Immature natural killer cell (primary cell): ENCODE data around the gene DRD2. TPM values are rescaled to one million over a fixed set of nuclear protein-coding genes. Genes with fewer than 3 reads are reported as not detected.
"Not testable (repeated sequence)": the region's sequence is repeated elsewhere in the genome, so short reads cannot be mapped to it uniquely, and the experiment has no call there.

Experiments
- DNase-seq, 3 donors: peaks; one replicate each; pipeline ENCODE4 v3.0.0; 2022; ENCODE audit warnings: mixed read lengths in 1 of 3
- H3K27ac Mint-ChIP-seq, 6 donors: one replicate each; pipeline ENCODE4 v1.8.0; 2020; ENCODE audit warnings: mixed read lengths in 6 of 6, mild to moderate bottlenecking in 5 of 6, inconsistent platforms in 4 of 6, moderate library complexity in 3 of 6
- H3K27me3 Mint-ChIP-seq, 3 donors: one replicate each; pipeline ENCODE4 v1.8.0; 2020 to 2021; ENCODE audit warnings: low read depth in 3 of 3, mild to moderate bottlenecking in 3 of 3, mixed read lengths in 3 of 3, moderate library complexity in 3 of 3, inconsistent platforms in 1 of 3
- H3K36me3 Mint-ChIP-seq, 3 donors: one replicate each; pipeline ENCODE4 v1.8.0; 2020; ENCODE audit warnings: mixed read lengths in 3 of 3, inconsistent platforms in 2 of 3, mild to moderate bottlenecking in 2 of 3
- H3K4me1 Mint-ChIP-seq, 2 donors: one replicate each; pipeline ENCODE4 v1.8.0; 2020; ENCODE audit warnings: inconsistent platforms in 2 of 2, mild to moderate bottlenecking in 2 of 2, mixed read lengths in 2 of 2, moderate library complexity in 1 of 2
- H3K4me3 Mint-ChIP-seq, 5 donors: one replicate each; pipeline ENCODE4 v1.8.0; 2020; ENCODE audit warnings: mild to moderate bottlenecking in 5 of 5, mixed read lengths in 5 of 5, inconsistent platforms in 3 of 5, moderate library complexity in 3 of 5
- H3K9me3 Mint-ChIP-seq, 6 donors: one replicate each; pipeline ENCODE4 v1.8.0; 2020; ENCODE audit warnings: mild to moderate bottlenecking in 6 of 6, mixed read lengths in 6 of 6, inconsistent platforms in 4 of 6, moderate library complexity in 3 of 6
- polyA plus RNA-seq, 3 donors: library from polyadenylated mRNA; unstranded; fragments of 300-500 nt; fragmentation: Illumina TruSeq; gene quantifications; one replicate each; pipeline ENCODE4 v1.2.3, GENCODE V29; 2021

DRD2 gene
- polyA plus RNA-seq = not detected

DNA sequence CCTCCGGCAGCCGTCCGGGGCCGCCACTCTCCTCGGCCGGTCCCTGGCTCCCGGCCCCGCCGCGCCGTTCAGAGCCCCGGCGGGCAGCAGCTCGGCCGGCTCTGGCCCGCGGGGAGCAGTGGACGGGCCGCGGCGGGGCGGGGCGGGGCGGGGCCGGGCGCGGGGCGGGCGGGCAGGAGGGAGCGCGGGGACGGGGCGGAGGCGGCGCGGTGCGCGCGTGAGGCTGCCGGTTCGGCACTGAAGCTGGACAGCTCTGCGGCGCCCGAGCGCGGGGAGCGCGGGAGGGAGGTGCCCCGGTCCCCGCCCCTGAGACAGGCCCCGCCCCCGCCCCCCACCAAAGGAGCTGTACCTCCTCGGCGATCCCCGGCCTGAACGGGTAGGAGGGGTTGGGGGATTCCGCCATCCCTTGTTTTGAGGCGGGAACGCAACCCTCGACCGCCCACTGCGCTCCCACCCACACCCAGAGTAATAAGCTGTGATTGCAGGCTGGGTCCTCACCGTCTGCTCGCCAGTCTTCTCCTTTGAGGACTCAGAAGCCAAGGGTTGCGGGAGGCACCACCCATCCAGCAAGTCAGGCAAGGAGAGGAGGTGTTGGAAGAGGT lies at the start of gene DRD2:
DRD2 (minus strand) TSS at position 239 of the 602 bp plus-strand sequence. CDS start 50,747 bp downstream, outside the sequence.
- peaks cover 15 to 40% (median 20%) of the 10 kb centered on the region in 3 donors for H3K27me3 Mint-ChIP-seq
- H3K9me3 Mint-ChIP-seq = peaks cover 0 to 10% (median under 1%) of the 10 kb centered on the region in 6 donors
- H3K4me3 Mint-ChIP-seq = peak within 1 kb of the TSS in 4 of 5 donors; percentile 41 to 61 (median 54)
- peaks cover 5 to 12% of the 10 kb centered on the region in 2 donors for H3K4me1 Mint-ChIP-seq
- DNase-seq = no peak
- H3K27ac Mint-ChIP-seq = no peak within 1 kb of the TSS
- H3K36me3 Mint-ChIP-seq = no peaks in the 10 kb centered on the region

DNA sequence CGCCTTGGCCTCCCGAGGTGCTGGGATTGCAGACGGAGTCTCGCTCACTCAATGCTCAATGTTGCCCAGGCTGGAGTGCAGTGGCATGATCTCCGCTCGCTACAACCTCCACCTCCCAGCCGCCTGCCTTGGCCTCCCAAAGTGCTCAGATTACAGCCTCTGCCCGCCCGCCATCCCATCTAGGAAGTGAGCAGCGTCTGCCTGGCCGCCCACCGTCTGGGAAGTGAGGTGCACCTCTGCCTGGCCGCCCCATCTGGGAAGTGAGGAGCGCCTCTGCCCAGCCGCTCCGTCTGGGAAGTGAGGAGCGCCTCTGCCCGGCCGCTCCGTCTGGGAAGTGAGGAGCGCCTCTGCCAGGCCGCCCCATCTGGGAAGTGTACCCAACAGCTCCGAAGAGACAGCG lies 48.7 kb upstream of the DRD2 start:
- not testable (repeated sequence) for H3K27ac Mint-ChIP-seq

DNA sequence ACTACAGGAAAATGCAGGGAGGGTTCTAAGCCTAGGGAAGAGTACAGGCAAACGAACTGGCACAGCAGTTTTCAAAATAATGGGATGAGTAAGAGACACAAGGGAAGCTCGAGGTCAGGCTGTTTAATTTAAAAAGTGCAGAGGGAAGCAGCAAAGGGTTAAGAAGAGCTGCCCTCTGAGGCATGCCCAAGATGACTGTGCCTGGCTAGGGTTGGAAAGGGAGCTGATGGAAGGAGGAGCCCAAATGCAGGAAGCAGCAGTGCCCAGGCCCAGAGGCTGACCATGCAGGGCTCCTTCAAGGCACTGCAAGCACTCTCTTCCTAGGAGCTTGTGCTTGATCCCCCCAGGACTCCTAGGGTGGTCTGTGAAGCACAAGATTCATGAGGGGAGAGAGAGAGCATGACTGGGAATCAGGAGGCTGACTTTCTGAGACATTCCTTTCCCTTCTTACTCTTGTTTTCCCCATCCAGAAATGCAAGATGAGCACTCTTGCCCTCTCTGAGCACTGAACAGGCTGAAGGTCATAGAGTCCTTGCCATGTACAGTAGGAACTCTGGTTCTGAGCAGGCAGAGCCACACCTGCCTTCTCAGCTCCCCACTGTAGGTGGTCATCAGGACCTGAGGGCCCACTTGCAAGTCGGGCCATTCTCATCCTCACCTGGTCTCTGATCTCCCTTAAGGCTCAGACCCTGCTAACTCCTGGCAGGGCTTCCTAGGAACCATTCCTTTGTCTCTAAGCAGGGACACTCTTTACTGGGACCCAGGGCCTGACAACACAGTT lies 46.7 kb upstream of the DRD2 start:
- H3K27me3 Mint-ChIP-seq = peaks cover 0 to 8% (median 8%) of the 10 kb centered on the region in 3 donors
- H3K36me3 Mint-ChIP-seq = no peaks in the 10 kb centered on the region
- H3K27ac Mint-ChIP-seq = no peak overlapping the region

More for the DNA sequence above, 48.7 kb upstream of the DRD2 start:
- H3K9me3 Mint-ChIP-seq, DNase-seq, H3K4me3 Mint-ChIP-seq, H3K4me1 Mint-ChIP-seq, H3K36me3 Mint-ChIP-seq: not testable (repeated sequence)
- peaks cover 5 to 11% (median 5%) of the 10 kb centered on the region in 3 donors for H3K27me3 Mint-ChIP-seq

DNA sequence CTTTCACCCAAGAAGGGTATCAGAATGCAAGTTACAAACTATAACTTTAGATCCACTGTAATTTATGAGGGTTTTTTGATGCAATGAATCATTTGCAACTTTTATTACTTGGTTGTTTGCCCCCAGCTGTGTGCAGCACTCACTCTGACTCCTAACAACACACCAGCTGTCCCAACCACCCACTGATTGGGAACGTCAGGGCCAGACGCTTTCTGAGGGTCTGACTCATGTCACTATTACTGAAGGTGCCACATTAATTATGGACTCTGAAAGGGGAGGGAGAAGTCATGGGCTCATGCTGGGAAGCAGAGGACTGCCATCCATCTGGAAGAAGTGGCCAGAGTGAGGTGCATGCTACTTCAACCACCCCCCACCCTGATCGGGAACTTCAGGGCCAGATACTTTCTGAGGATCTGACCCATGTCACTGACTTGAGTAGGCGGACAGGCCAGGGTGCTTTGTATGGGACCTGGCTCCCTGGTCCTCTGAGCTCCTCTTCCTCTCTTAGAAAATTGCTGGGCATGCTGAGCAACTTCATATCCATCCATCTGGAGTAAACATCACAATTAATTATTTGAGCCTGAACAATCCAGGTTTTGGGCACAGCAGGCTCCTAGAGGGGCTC lies 44.9 kb upstream of the DRD2 start:
- H3K27me3 Mint-ChIP-seq = peaks cover 0 to 8% (median 8%) of the 10 kb centered on the region in 3 donors
- no peaks in the 10 kb centered on the region for H3K4me1 Mint-ChIP-seq
- no peaks in the 10 kb centered on the region for H3K36me3 Mint-ChIP-seq
- DNase-seq = no peak
- H3K27ac Mint-ChIP-seq = no peak overlapping the region
- no peak overlapping the region for H3K4me3 Mint-ChIP-seq
- H3K9me3 Mint-ChIP-seq = no peaks in the 10 kb centered on the region

More for the DNA sequence above, 46.7 kb upstream of the DRD2 start:
- no peak for DNase-seq
- Mint-ChIP-seq H3K9me3 (no peaks in the 10 kb centered on the region), H3K4me3 (no peak overlapping the region), H3K4me1 (no peaks in the 10 kb centered on the region)

DNA sequence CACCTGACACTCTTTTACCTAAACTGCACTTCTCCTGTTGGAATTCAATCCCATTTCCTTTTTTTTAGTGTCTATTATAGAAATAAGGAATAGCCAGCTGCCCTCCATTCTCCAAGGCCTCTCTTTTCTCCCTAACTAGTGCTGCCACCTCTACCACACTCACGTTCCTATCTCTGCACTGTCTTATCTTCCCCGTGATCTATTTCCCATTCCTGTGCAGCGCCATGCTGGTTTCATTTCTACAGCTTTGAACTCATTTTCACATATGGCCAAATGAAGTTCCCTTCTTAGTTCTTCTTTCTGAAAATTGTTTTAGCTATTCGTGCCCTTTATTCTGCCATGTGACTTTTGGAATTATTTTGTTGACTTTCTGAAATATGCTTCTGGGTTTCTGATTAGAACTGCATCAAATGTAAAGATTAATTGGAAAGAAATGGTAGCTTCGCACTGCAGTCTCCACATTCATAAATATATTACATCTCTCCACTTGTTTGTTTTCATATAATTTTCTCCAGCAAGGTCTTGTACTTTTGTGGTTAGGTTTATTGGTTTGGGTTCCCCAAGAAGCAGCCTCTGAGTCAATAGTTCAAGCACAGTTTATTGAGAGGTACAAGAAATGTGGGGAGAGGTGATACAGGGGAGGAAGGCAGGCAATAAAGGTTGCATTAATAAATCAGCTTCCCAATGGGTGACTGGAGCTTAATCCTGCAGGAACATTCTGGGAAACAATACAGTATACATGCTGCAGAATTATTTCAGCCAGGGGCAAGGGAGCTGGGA lies 43.7 kb upstream of the DRD2 start:
- Mint-ChIP-seq H3K4me3 (no peak overlapping the region), H3K27me3 (peaks cover 0 to 8% (median 3%) of the 10 kb centered on the region in 3 donors), H3K4me1 (no peaks in the 10 kb centered on the region)

DNA sequence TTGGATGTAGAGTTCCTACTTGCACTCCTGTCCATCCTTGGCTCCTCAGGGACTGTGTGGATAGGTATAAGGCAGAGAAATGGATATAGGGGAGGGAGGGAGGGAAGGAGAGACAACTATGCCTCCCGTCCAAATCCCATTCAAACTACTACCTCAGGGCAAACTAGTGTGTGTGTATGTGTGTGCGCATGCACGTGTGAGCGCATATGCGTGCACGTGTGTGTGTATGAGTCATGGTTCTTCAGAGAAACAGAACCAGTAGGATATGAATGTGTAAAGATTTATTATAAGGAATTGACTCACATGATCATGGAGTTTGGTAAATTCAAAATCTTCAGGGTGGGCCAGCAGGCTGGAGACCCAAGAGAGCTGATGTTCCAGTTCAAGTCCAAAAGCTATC lies 42.2 kb upstream of the DRD2 start:
- H3K36me3 Mint-ChIP-seq = no peaks in the 10 kb centered on the region
- no peaks in the 10 kb centered on the region for H3K9me3 Mint-ChIP-seq
- H3K27me3 Mint-ChIP-seq = peaks cover 0 to 4% (median 0%) of the 10 kb centered on the region in 3 donors
- no peaks in the 10 kb centered on the region for H3K4me1 Mint-ChIP-seq
- no peak for DNase-seq
- no peak overlapping the region for H3K4me3 Mint-ChIP-seq
- H3K27ac Mint-ChIP-seq = no peak overlapping the region

More for the DNA sequence above, 43.7 kb upstream of the DRD2 start:
- Mint-ChIP-seq H3K36me3 (no peaks in the 10 kb centered on the region), H3K9me3 (no peaks in the 10 kb centered on the region), H3K27ac (no peak overlapping the region)
- DNase-seq = no peak

DNA sequence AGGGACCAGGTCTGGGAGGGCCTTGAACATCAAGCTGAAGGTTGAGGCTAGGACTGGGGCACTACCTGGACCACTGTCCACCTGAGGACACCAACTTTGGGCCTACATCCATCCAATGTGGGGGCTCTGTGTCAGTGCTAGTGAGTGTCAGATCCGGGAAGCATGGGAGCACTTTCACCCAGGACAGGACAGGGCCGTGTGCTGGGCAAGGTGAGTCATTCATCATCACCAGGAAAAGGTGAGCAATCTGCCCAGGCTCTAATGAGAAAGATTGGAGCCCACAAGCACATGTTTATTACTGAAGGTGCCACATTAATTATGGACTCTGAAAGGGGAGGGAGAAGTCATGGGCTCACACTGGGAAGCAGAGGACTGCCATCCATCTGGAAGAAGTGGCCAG lies 39.7 kb upstream of the DRD2 start:
- DNase-seq = no peak
- H3K27ac Mint-ChIP-seq = no peak overlapping the region
- peaks cover 0 to 5% (median 3%) of the 10 kb centered on the region in 3 donors for H3K27me3 Mint-ChIP-seq
- no peaks in the 10 kb centered on the region for H3K4me1 Mint-ChIP-seq
- H3K4me3 Mint-ChIP-seq = no peak overlapping the region
- no peaks in the 10 kb centered on the region for H3K9me3 Mint-ChIP-seq
- H3K36me3 Mint-ChIP-seq = no peaks in the 10 kb centered on the region

DNA sequence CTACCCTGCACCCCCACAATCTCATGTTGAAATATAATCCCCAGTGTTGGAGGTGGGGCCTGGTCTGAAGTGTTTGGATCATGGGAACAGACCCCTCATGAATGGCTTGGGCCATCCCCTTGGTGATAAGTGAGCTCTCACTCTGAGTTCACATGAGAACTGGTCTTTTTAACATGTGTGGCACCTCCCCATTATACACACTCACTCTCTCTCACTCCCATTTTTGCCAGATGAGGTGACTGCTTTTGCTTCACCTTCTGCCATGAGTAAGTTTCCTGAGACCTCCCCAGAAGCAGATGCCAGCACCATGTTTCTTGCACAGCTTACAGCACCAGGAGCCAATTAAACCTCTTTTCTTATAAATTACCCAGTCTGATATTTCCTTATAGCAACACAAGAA lies 32.1 kb upstream of the DRD2 start:
- no peak overlapping the region for H3K4me3 Mint-ChIP-seq
- DNase-seq = no peak
- no peak overlapping the region for H3K27ac Mint-ChIP-seq
- peaks cover 3 to 12% (median 9%) of the 10 kb centered on the region in 3 donors for H3K27me3 Mint-ChIP-seq
- no peaks in the 10 kb centered on the region for H3K4me1 Mint-ChIP-seq
- no peaks in the 10 kb centered on the region for H3K36me3 Mint-ChIP-seq
- no peaks in the 10 kb centered on the region for H3K9me3 Mint-ChIP-seq

DNA sequence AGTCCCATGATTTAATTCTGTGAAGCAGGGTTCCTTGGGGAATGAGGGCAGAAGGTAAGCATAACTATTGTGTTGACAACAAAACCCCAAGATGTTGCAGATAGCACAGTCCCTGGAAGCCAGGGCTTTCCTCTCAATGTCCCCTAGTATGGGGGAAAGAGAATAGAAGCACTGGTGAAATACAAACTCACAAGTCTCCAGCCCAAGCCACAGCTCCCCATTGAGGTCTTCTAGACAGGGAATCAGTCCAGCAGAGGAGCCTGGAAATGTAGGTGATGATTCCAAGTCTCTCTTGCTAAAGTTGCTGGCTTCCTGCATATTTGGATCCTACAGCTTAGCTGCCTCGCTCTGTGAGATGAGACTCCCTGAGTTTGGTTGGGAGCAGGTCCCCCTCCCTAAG lies 31.7 kb upstream of the DRD2 start:
- Mint-ChIP-seq H3K9me3 (no peaks in the 10 kb centered on the region), H3K4me3 (no peak overlapping the region), H3K27ac (no peak overlapping the region), H3K4me1 (no peaks in the 10 kb centered on the region), H3K27me3 (peaks cover 3 to 12% (median 9%) of the 10 kb centered on the region in 3 donors), H3K36me3 (no peaks in the 10 kb centered on the region)
- DNase-seq = no peak

DNA sequence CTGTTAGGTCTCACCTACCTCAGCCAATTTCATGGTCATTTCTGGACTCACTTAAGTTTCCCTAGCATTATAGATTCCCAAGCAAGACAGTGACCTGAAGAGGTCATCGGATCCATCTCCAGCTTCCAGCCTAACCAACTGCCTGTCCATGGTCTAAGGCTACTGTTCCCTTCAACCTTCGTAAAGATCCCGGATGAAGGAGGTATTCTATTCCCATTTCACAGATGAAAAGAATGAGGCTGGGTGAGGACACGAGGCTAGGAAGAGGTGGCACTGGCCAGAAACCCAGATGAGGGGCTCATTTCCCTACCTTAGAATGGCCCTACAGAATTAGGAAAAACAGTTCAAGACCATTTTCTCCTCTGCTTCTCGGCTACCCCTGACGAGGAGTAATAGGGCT lies 31.3 kb upstream of the DRD2 start:
- DNase-seq = no peak
- Mint-ChIP-seq H3K9me3 (no peaks in the 10 kb centered on the region), H3K36me3 (no peaks in the 10 kb centered on the region), H3K27ac (no peak overlapping the region), H3K27me3 (peaks cover 5 to 9% (median 9%) of the 10 kb centered on the region in 3 donors), H3K4me3 (no peak overlapping the region), H3K4me1 (no peaks in the 10 kb centered on the region)

DNA sequence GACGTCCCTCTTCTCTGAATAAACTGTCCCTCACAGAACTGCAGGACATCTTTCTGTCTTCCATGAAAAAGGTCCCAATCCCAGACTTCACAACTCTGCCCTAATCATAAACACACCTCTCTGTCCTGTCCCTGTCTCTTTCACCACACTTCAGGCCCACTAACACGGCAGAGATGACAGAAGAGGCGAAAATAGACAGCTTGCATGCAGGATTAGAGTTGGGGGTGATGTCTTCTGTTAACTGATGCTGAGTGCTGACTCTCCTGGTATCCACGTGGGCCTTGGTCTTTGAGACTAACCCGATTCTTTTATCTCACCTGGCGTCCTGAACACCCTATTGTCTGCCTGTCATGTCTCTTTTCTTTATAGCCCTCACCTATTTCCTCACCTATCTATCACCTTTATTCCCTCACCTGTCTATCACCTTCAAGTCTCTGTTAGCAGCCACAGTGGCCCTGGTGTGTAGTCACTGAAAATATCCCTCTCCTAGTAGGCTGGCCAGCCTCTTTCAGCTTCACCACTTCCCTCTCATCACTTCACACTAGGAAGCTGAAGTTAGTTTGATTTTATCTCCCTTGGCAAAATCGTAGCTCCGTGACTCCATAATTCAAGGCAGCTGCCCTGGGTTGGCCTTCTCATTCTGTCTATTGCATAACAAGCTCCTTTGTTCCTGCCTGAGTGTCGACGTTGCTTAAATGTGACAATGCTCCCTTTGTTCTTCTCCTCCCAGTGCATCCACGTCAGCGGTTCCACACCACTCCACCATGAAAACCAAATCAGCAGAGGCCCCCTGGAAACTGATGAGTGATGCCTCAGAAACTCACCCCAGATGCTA lies 30.6 kb upstream of the DRD2 start:
- Mint-ChIP-seq H3K4me1 (no peaks in the 10 kb centered on the region), H3K27me3 (peaks cover 5 to 9% (median 9%) of the 10 kb centered on the region in 3 donors), H3K27ac (no peak overlapping the region), H3K9me3 (peaks cover 0 to 2% (median 0%) of the 10 kb centered on the region in 6 donors), H3K36me3 (no peaks in the 10 kb centered on the region), H3K4me3 (no peak overlapping the region)
- no peak for DNase-seq

DNA sequence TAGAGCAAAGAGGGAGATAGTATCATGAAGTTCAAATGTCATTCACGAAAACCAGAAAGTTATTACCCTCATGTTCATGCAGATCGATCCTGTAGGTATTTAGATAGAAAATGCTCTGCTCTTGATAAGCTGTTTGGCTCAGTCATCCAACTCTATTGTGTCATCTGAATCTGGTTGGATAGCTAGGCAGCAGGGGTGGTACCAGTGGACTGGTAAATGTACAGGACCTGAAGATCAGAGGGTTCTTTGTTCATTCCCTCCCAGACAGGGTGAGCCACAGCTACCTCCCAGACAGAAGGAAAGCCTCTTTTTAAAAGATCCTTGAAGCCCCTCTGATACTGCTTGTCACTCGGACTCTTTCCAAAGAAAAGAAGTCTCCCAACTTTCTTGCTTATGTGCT lies 29.8 kb upstream of the DRD2 start:
- H3K4me1 Mint-ChIP-seq = no peaks in the 10 kb centered on the region

DNA sequence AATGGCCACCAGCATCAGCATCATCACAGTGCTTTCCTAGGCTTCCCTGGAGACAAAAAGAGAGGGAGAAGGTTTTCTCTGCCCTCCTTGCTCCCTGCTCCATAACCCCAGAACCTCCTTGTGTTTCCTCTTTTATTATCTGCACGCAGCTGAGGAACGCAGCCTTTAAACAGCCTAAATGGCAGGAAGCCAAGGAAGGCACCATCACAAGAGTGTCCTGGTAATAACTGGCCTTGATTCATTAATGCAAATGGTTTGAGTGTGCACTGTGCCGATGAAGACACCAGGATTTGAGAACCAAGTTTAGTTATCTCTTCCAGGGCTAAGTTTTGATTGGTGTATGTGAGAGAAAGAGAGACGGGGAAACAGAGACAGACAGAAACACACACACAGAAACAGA lies 29.4 kb upstream of the DRD2 start:
- Mint-ChIP-seq H3K4me3 (no peak overlapping the region), H3K9me3 (peaks cover 0 to 2% (median 0%) of the 10 kb centered on the region in 6 donors), H3K27ac (no peak overlapping the region), H3K27me3 (peaks cover 4 to 9% (median 5%) of the 10 kb centered on the region in 3 donors), H3K36me3 (no peaks in the 10 kb centered on the region), H3K4me1 (no peaks in the 10 kb centered on the region)
- DNase-seq = no peak

More for the DNA sequence above, 29.8 kb upstream of the DRD2 start:
- no peak for DNase-seq
- H3K27me3 Mint-ChIP-seq = peaks cover 5 to 9% (median 9%) of the 10 kb centered on the region in 3 donors
- no peak overlapping the region for H3K27ac Mint-ChIP-seq
- H3K4me3 Mint-ChIP-seq = no peak overlapping the region
- H3K9me3 Mint-ChIP-seq = peaks cover 0 to 2% (median 0%) of the 10 kb centered on the region in 6 donors
- no peaks in the 10 kb centered on the region for H3K36me3 Mint-ChIP-seq
